ENCODE data around the gene TMEM272.
"Not testable (repeated sequence)": the region's sequence is repeated elsewhere in the genome, so short reads cannot be mapped to it uniquely, and the experiment has no call there.

The TMEM272 gene

GRCh38 chr13:51827254-51827653, 17.7 kb downstream of the TMEM272 start:
- TF ChIP-seq CTCF (IDR thresholded peaks at IDR 0.05; ENCODE audit: borderline replicate concordance, extremely low read depth, low read length, poor library complexity, severe bottlenecking) = no peak
- Histone ChIP-seq H3K27me3 (ENCODE audit: insufficient read depth, low read length, poor library complexity) (peaks cover 14% of the 10 kb centered on the region), H4K20me1 (ENCODE audit: insufficient read depth, low read length) (no peaks in the 10 kb centered on the region), H3K79me2 (ENCODE audit: insufficient read depth, low read length) (no peaks in the 10 kb centered on the region), H2AFZ (ENCODE audit: low read depth, low read length) (no peak overlapping the region), H3K36me3 (ENCODE audit: insufficient read depth, low read length) (no peaks in the 10 kb centered on the region), H3K9me3 (ENCODE audit: insufficient read depth, low read length, severe bottlenecking) (no peaks in the 10 kb centered on the region), H3K4me2 (ENCODE audit: insufficient read depth, low read length) (no peak overlapping the region), H3K9ac (ENCODE audit: low read depth, low read length) (no peak overlapping the region), H3K4me3 (ENCODE audit: low read depth in 1 of 2, low read length in 2 of 2) (no peak overlapping the region), H3K4me1 (ENCODE audit: insufficient read depth, low read length) (peaks cover 12% of the 10 kb centered on the region), H3K27ac (ENCODE audit: low read length) (no peak overlapping the region)
- ATAC-seq (ENCODE audit: insufficient read depth, low read depth) = no peak
- DNase-seq = no peak

GRCh38 chr13:51826606-51827005, 18.4 kb downstream of the TMEM272 start:
- H3K9me3 ChIP-seq (ENCODE audit: insufficient read depth, low read length, severe bottlenecking) = no peaks in the 10 kb centered on the region
- H3K79me2 ChIP-seq (ENCODE audit: insufficient read depth, low read length) = no peaks in the 10 kb centered on the region
- no peak overlapping the region for H3K4me3 ChIP-seq (ENCODE audit: low read depth in 1 of 2, low read length in 2 of 2)
- peaks cover 19% of the 10 kb centered on the region for H3K27me3 ChIP-seq (ENCODE audit: insufficient read depth, low read length, poor library complexity)
- H3K9ac ChIP-seq (ENCODE audit: low read depth, low read length) = no peak overlapping the region
- no peak overlapping the region for H3K27ac ChIP-seq (ENCODE audit: low read length)
- no peaks in the 10 kb centered on the region for H4K20me1 ChIP-seq (ENCODE audit: insufficient read depth, low read length)
- no peak overlapping the region for H2AFZ ChIP-seq (ENCODE audit: low read depth, low read length)
- H3K4me2 ChIP-seq (ENCODE audit: insufficient read depth, low read length) = no peak overlapping the region
- ATAC-seq (ENCODE audit: insufficient read depth, low read depth) (no peak), DNase-seq (no peak)
- TF ChIP-seq EZH2 (IDR thresholded peaks at IDR 0.05; ENCODE audit: borderline replicate concordance, low read depth, low read length, severe bottlenecking) (no peak), CTCF (IDR thresholded peaks at IDR 0.05; ENCODE audit: borderline replicate concordance, extremely low read depth, low read length, poor library complexity, severe bottlenecking) (no peak)
- no peaks in the 10 kb centered on the region for H3K36me3 ChIP-seq (ENCODE audit: insufficient read depth, low read length)
- peaks cover 12% of the 10 kb centered on the region for H3K4me1 ChIP-seq (ENCODE audit: insufficient read depth, low read length)

- Histone ChIP-seq H3K9ac (ENCODE audit: low read depth, low read length) (no peak overlapping the region), H3K4me3 (ENCODE audit: low read depth in 1 of 2, low read length in 2 of 2) (no peak overlapping the region), H4K20me1 (ENCODE audit: insufficient read depth, low read length) (no peaks in the 10 kb centered on the region), H3K79me2 (ENCODE audit: insufficient read depth, low read length) (no peaks in the 10 kb centered on the region), H3K4me2 (ENCODE audit: insufficient read depth, low read length) (no peak overlapping the region), H3K9me3 (ENCODE audit: insufficient read depth, low read length, severe bottlenecking) (no peaks in the 10 kb centered on the region), H3K36me3 (ENCODE audit: insufficient read depth, low read length) (no peaks in the 10 kb centered on the region), H3K4me1 (ENCODE audit: insufficient read depth, low read length) (peaks cover 12% of the 10 kb centered on the region), H3K27ac (ENCODE audit: low read length) (no peak overlapping the region), H2AFZ (ENCODE audit: low read depth, low read length) (no peak overlapping the region), H3K27me3 (ENCODE audit: insufficient read depth, low read length, poor library complexity) (peaks cover 21% of the 10 kb centered on the region)
- no peak for TF ChIP-seq CTCF (IDR thresholded peaks at IDR 0.05; ENCODE audit: borderline replicate concordance, extremely low read depth, low read length, poor library complexity, severe bottlenecking)
- no peak for TF ChIP-seq EZH2 (IDR thresholded peaks at IDR 0.05; ENCODE audit: borderline replicate concordance, low read depth, low read length, severe bottlenecking)
- DNase-seq (no peak), ATAC-seq (ENCODE audit: insufficient read depth, low read depth) (no peak)
These were observed 19.2 kb downstream of the TMEM272 start for GRCh38 chr13:51825681-51826254.

DNA sequence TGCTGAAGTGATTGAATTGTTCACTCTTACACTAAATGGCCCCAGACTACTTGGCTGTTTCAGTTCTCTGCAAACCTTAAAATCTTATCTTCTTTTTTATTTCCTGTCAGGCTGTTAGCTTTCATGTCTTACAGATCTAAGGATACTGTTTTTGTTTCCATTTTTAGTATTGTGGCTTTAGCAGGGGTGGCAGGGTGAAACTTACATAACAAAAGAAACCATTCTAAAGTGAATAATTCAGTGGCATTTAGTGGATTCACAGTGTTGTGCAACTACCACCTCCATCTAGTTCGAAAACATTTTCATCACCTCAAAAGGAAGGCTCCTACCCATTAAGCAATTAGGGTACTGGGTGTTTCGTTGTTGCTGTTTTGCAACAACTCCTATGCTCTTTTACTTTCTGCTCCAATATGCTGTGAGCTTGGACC, 19.8 kb downstream of the TMEM272 start:
- Histone ChIP-seq H3K4me1 (ENCODE audit: insufficient read depth, low read length) (peaks cover 12% of the 10 kb centered on the region), H3K9me3 (ENCODE audit: insufficient read depth, low read length, severe bottlenecking) (no peaks in the 10 kb centered on the region), H2AFZ (ENCODE audit: low read depth, low read length) (no peak overlapping the region), H3K79me2 (ENCODE audit: insufficient read depth, low read length) (no peaks in the 10 kb centered on the region), H3K9ac (ENCODE audit: low read depth, low read length) (no peak overlapping the region), H3K4me3 (ENCODE audit: low read depth in 1 of 2, low read length in 2 of 2) (no peak overlapping the region), H4K20me1 (ENCODE audit: insufficient read depth, low read length) (no peaks in the 10 kb centered on the region), H3K4me2 (ENCODE audit: insufficient read depth, low read length) (no peak overlapping the region), H3K27me3 (ENCODE audit: insufficient read depth, low read length, poor library complexity) (peaks cover 26% of the 10 kb centered on the region), H3K27ac (ENCODE audit: low read length) (no peak overlapping the region), H3K36me3 (ENCODE audit: insufficient read depth, low read length) (no peaks in the 10 kb centered on the region)
- TF ChIP-seq EZH2 (IDR thresholded peaks at IDR 0.05; ENCODE audit: borderline replicate concordance, low read depth, low read length, severe bottlenecking) = no peak
- TF ChIP-seq CTCF (IDR thresholded peaks at IDR 0.05; ENCODE audit: borderline replicate concordance, extremely low read depth, low read length, poor library complexity, severe bottlenecking) = no peak
- ATAC-seq (ENCODE audit: insufficient read depth, low read depth) (peak; percentile 83), DNase-seq (no peak)

DNA sequence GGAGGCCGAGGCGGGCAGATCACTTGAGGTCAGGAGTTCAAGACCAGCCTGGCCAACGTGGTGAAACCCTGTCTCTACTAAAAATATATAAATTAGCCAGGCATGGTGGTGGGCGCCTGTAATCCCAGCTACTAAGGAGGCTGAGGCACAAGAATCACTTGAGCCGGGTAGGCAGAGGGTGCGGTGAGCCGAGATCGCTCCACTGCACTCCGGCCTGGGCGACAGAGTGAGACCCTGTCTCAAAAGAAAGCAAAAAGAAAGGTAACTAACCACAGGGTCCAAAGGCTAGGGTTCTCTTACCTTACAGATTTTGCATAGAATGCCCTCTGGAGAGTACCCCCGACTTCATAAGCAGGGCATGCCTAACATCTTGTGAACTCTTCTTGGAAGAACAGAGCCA, 20.3 kb downstream of the TMEM272 start:
- not testable (repeated sequence) for H3K27ac ChIP-seq (ENCODE audit: low read length); H3K4me2 ChIP-seq (ENCODE audit: insufficient read depth, low read length); H3K79me2 ChIP-seq (ENCODE audit: insufficient read depth, low read length); H4K20me1 ChIP-seq (ENCODE audit: insufficient read depth, low read length); H3K36me3 ChIP-seq (ENCODE audit: insufficient read depth, low read length); ATAC-seq (ENCODE audit: insufficient read depth, low read depth); H3K9me3 ChIP-seq (ENCODE audit: insufficient read depth, low read length, severe bottlenecking); H2AFZ ChIP-seq (ENCODE audit: low read depth, low read length); H3K9ac ChIP-seq (ENCODE audit: low read depth, low read length); DNase-seq; H3K4me3 ChIP-seq (ENCODE audit: low read depth in 1 of 2, low read length in 2 of 2)
- Histone ChIP-seq H3K4me1 (ENCODE audit: insufficient read depth, low read length) (peaks cover 12% of the 10 kb centered on the region), H3K27me3 (ENCODE audit: insufficient read depth, low read length, poor library complexity) (peaks cover 28% of the 10 kb centered on the region)
